ENCODE measurements around the gene PRDX4.
"Not testable (repeated sequence)": the region's sequence is repeated elsewhere in the genome, so short reads cannot be mapped to it uniquely, and the experiment has no call there.

The PRDX4 gene

GRCh38 chrX:23670528-23670927 is 3.2 kb downstream of the PRDX4 start:
- no peak overlapping the region for H3K4me3 ChIP-seq (ENCODE audit: insufficient read depth, low read depth, low read length)
- WGBS, 2 experiments, result 94 to 96% methylated on average over 1 of the region's 1 CpG

GRCh38 chrX:23673108-23673507 is 5.8 kb downstream of the PRDX4 start:
- WGBS, 2 experiments, result 98% methylated on average over 2 of the region's 3 CpGs
- Histone ChIP-seq H3K9me3 (ENCODE audit: control insufficient read depth, low read length) (no peaks in the 10 kb centered on the region), H3K4me3 (ENCODE audit: insufficient read depth, low read depth, low read length) (no peak overlapping the region), H3K4me1 (ENCODE audit: control insufficient read depth, insufficient read depth, low read length) (no peaks in the 10 kb centered on the region), H3K27me3 (ENCODE audit: control insufficient read depth, insufficient read depth, low read length, poor library complexity, severe bottlenecking) (no peaks in the 10 kb centered on the region), H3K27ac (ENCODE audit: insufficient read depth, low read depth, low read length, poor library complexity, severe bottlenecking) (no peak overlapping the region), H3K36me3 (ENCODE audit: control insufficient read depth, insufficient read depth, low read length) (no peaks in the 10 kb centered on the region)

More at GRCh38 chrX:23670528-23670927, 3.2 kb downstream of the PRDX4 start:
- Histone ChIP-seq H3K4me1 (ENCODE audit: control insufficient read depth, insufficient read depth, low read length) (no peaks in the 10 kb centered on the region), H3K9me3 (ENCODE audit: control insufficient read depth, low read length) (no peaks in the 10 kb centered on the region), H3K27ac (ENCODE audit: insufficient read depth, low read depth, low read length, poor library complexity, severe bottlenecking) (no peak overlapping the region), H3K27me3 (ENCODE audit: control insufficient read depth, insufficient read depth, low read length, poor library complexity, severe bottlenecking) (no peaks in the 10 kb centered on the region), H3K36me3 (ENCODE audit: control insufficient read depth, insufficient read depth, low read length) (no peaks in the 10 kb centered on the region)

GRCh38 chrX:23676486-23676885 is 9.2 kb downstream of the PRDX4 start:
- not testable (repeated sequence) for H3K36me3 ChIP-seq (ENCODE audit: control insufficient read depth, insufficient read depth, low read length); H3K9me3 ChIP-seq (ENCODE audit: control insufficient read depth, low read length); H3K27me3 ChIP-seq (ENCODE audit: control insufficient read depth, insufficient read depth, low read length, poor library complexity, severe bottlenecking); H3K27ac ChIP-seq (ENCODE audit: insufficient read depth, low read depth, low read length, poor library complexity, severe bottlenecking); H3K4me3 ChIP-seq (ENCODE audit: insufficient read depth, low read depth, low read length); H3K4me1 ChIP-seq (ENCODE audit: control insufficient read depth, insufficient read depth, low read length)
- 91 to 92% methylated on average over 3 of the region's 3 CpGs for WGBS, 2 experiments

- 90 to 93% methylated on average over 8 of the region's 8 CpGs for WGBS, 2 experiments
- no peaks in the 10 kb centered on the region for H3K9me3 ChIP-seq (ENCODE audit: control insufficient read depth, low read length)
Measured at GRCh38 chrX:23692166-23692565, 24.9 kb downstream of the PRDX4 start.

GRCh38 chrX:23694606-23695005 is 27.3 kb downstream of the PRDX4 start:
- Histone ChIP-seq H3K4me3 (ENCODE audit: insufficient read depth, low read depth, low read length) (no peak overlapping the region), H3K27me3 (ENCODE audit: control insufficient read depth, insufficient read depth, low read length, poor library complexity, severe bottlenecking) (no peaks in the 10 kb centered on the region), H3K36me3 (ENCODE audit: control insufficient read depth, insufficient read depth, low read length) (no peaks in the 10 kb centered on the region), H3K27ac (ENCODE audit: insufficient read depth, low read depth, low read length, poor library complexity, severe bottlenecking) (no peak overlapping the region), H3K4me1 (ENCODE audit: control insufficient read depth, insufficient read depth, low read length) (no peaks in the 10 kb centered on the region), H3K9me3 (ENCODE audit: control insufficient read depth, low read length) (no peaks in the 10 kb centered on the region)
- WGBS, 2 experiments, result no CpG with 5 or more reads among the region's 8 CpGs

More at GRCh38 chrX:23692166-23692565, 24.9 kb downstream of the PRDX4 start:
- no peak overlapping the region for H3K27ac ChIP-seq (ENCODE audit: insufficient read depth, low read depth, low read length, poor library complexity, severe bottlenecking)
- H3K27me3 ChIP-seq (ENCODE audit: control insufficient read depth, insufficient read depth, low read length, poor library complexity, severe bottlenecking), result no peaks in the 10 kb centered on the region
- no peak overlapping the region for H3K4me3 ChIP-seq (ENCODE audit: insufficient read depth, low read depth, low read length)
- no peaks in the 10 kb centered on the region for H3K36me3 ChIP-seq (ENCODE audit: control insufficient read depth, insufficient read depth, low read length)
- H3K4me1 ChIP-seq (ENCODE audit: control insufficient read depth, insufficient read depth, low read length), result no peaks in the 10 kb centered on the region

GRCh38 chrX:23699636-23700194 is 32.4 kb downstream of the PRDX4 start:
- WGBS, 2 experiments, result 90% methylated on average over 15 to 16 of the region's 16 CpGs
- Histone ChIP-seq H3K9me3 (ENCODE audit: control insufficient read depth, low read length) (no peaks in the 10 kb centered on the region), H3K36me3 (ENCODE audit: control insufficient read depth, insufficient read depth, low read length) (no peaks in the 10 kb centered on the region)

GRCh38 chrX:23704673-23705206 is 37.4 kb downstream of the PRDX4 start:
- Histone ChIP-seq H3K27me3 (ENCODE audit: control insufficient read depth, insufficient read depth, low read length, poor library complexity, severe bottlenecking) (no peaks in the 10 kb centered on the region), H3K36me3 (ENCODE audit: control insufficient read depth, insufficient read depth, low read length) (peaks cover 5% of the 10 kb centered on the region), H3K4me1 (ENCODE audit: control insufficient read depth, insufficient read depth, low read length) (no peaks in the 10 kb centered on the region), H3K4me3 (ENCODE audit: insufficient read depth, low read depth, low read length) (no peak overlapping the region), H3K9me3 (ENCODE audit: control insufficient read depth, low read length) (no peaks in the 10 kb centered on the region), H3K27ac (ENCODE audit: insufficient read depth, low read depth, low read length, poor library complexity, severe bottlenecking) (no peak overlapping the region)
- WGBS, 2 experiments, result 84% methylated on average over 4 of the region's 5 CpGs; no CpG with 5 or more reads in 1 of the 2 experiments

More at GRCh38 chrX:23699636-23700194, 32.4 kb downstream of the PRDX4 start:
- Histone ChIP-seq H3K4me1 (ENCODE audit: control insufficient read depth, insufficient read depth, low read length) (no peaks in the 10 kb centered on the region), H3K27ac (ENCODE audit: insufficient read depth, low read depth, low read length, poor library complexity, severe bottlenecking) (no peak overlapping the region), H3K4me3 (ENCODE audit: insufficient read depth, low read depth, low read length) (no peak overlapping the region), H3K27me3 (ENCODE audit: control insufficient read depth, insufficient read depth, low read length, poor library complexity, severe bottlenecking) (no peaks in the 10 kb centered on the region)

GRCh38 chrX:23705235-23705634 is 37.9 kb downstream of the PRDX4 start:
- H3K9me3 ChIP-seq (ENCODE audit: control insufficient read depth, low read length), result no peaks in the 10 kb centered on the region
- no peak overlapping the region for H3K27ac ChIP-seq (ENCODE audit: insufficient read depth, low read depth, low read length, poor library complexity, severe bottlenecking)
- H3K27me3 ChIP-seq (ENCODE audit: control insufficient read depth, insufficient read depth, low read length, poor library complexity, severe bottlenecking), result no peaks in the 10 kb centered on the region
- H3K4me1 ChIP-seq (ENCODE audit: control insufficient read depth, insufficient read depth, low read length), result no peaks in the 10 kb centered on the region
- H3K36me3 ChIP-seq (ENCODE audit: control insufficient read depth, insufficient read depth, low read length), result peaks cover 5% of the 10 kb centered on the region
- WGBS, 2 experiments, result 88 to 94% methylated on average over 3 of the region's 5 CpGs
- H3K4me3 ChIP-seq (ENCODE audit: insufficient read depth, low read depth, low read length), result no peak overlapping the region

GRCh38 chrX:23720117-23720677 is 52.9 kb downstream of the PRDX4 start:
- Histone ChIP-seq H3K36me3 (ENCODE audit: control insufficient read depth, insufficient read depth, low read length) (no peaks in the 10 kb centered on the region), H3K4me1 (ENCODE audit: control insufficient read depth, insufficient read depth, low read length) (no peaks in the 10 kb centered on the region), H3K9me3 (ENCODE audit: control insufficient read depth, low read length) (no peaks in the 10 kb centered on the region), H3K27me3 (ENCODE audit: control insufficient read depth, insufficient read depth, low read length, poor library complexity, severe bottlenecking) (no peaks in the 10 kb centered on the region), H3K27ac (ENCODE audit: insufficient read depth, low read depth, low read length, poor library complexity, severe bottlenecking) (no peak overlapping the region), H3K4me3 (ENCODE audit: insufficient read depth, low read depth, low read length) (no peak overlapping the region)
- WGBS, 2 experiments, result 95 to 98% methylated on average over 8 of the region's 8 CpGs

GRCh38 chrX:23726191-23726590 is 58.9 kb downstream of the PRDX4 start:
- Histone ChIP-seq H3K4me1 (ENCODE audit: control insufficient read depth, insufficient read depth, low read length) (no peaks in the 10 kb centered on the region), H3K27me3 (ENCODE audit: control insufficient read depth, insufficient read depth, low read length, poor library complexity, severe bottlenecking) (no peaks in the 10 kb centered on the region), H3K4me3 (ENCODE audit: insufficient read depth, low read depth, low read length) (no peak overlapping the region), H3K27ac (ENCODE audit: insufficient read depth, low read depth, low read length, poor library complexity, severe bottlenecking) (no peak overlapping the region), H3K9me3 (ENCODE audit: control insufficient read depth, low read length) (no peaks in the 10 kb centered on the region), H3K36me3 (ENCODE audit: control insufficient read depth, insufficient read depth, low read length) (no peaks in the 10 kb centered on the region)
- WGBS, 2 experiments, result 79% methylated on average over 6 of the region's 6 CpGs
